Hepatic stellate cell (primary cell): Measurements from ENCODE around the gene FAM50B.
A peak's percentile ranks its signal among the peaks of the same experiment; 100 is the strongest.

ENCODE experiments used
- DNase-seq: peaks from one replicate; pipeline ENCODE4 v3.0.0; 2011; ENCODE audit warnings: low spot score

FAM50B gene

DNA sequence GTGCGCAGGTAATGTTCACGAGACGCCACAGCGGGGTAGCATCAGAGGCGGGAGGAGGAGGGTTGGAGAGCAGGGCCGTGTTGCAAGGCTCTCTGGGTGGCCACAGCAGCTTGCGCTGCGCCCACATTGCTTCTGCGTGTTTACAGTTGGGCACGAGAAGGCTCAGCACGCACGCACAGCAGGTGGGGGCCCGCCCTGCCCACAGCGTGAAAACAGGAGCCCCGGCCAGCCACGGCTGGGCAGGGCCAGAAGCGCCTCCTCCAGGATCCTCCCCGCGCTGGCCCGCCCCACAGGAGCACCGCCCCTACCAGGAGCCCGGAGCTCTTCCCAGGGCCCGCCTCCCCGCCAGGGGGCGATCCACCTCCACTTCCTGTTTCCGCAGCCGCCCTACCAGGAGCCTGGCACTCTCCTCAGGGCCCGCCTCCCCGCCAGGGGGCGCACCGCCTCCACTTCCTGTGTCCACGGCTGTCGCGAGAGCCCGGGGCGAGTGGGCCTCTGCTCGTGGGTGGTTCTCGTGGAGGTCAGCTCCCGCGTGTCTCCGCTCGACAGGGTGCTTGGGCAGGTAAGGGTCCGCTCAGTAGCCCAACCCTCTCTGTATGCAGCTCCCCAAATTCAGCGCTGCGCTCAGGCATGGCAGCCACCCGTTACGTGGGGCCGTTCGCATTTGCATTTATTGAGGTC is at the start of gene FAM50B:
FAM50B (plus strand) TSS at position 449 of the 681 bp plus-strand sequence. CDS start 439 bp downstream, outside the sequence.
- DNase-seq, result peak; percentile 85

- DNase-seq, result no peak
Measured at GRCh38 chr6:3799719-3800118, 49.5 kb upstream of the FAM50B start.

GRCh38 chr6:3800850-3801591 is 48.2 kb upstream of the FAM50B start:
- no peak for DNase-seq

GRCh38 chr6:3801960-3802359 is 47.2 kb upstream of the FAM50B start:
- DNase-seq, result no peak

GRCh38 chr6:3803627-3804468 is 45.3 kb upstream of the FAM50B start:
- peak; percentile 89 for DNase-seq

DNA sequence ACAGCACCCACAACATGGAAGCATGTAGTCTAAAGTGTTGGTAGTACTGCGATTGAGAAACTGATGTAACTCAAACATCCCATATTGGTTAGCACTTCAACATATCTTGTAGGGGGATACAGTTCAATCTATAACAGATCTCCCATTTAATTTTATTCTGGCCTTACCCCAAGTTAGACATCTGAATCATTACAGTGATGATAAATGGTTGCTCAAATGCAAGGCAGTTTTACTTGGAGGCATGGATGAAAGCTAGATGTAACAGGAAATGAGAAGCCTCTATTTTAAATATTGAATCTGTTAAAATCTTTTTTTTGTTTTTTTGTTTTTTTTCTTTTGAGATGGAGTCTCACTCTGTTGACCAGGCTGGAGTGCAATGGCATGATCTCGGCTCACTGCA is 44.2 kb upstream of the FAM50B start:
- no peak for DNase-seq

DNA sequence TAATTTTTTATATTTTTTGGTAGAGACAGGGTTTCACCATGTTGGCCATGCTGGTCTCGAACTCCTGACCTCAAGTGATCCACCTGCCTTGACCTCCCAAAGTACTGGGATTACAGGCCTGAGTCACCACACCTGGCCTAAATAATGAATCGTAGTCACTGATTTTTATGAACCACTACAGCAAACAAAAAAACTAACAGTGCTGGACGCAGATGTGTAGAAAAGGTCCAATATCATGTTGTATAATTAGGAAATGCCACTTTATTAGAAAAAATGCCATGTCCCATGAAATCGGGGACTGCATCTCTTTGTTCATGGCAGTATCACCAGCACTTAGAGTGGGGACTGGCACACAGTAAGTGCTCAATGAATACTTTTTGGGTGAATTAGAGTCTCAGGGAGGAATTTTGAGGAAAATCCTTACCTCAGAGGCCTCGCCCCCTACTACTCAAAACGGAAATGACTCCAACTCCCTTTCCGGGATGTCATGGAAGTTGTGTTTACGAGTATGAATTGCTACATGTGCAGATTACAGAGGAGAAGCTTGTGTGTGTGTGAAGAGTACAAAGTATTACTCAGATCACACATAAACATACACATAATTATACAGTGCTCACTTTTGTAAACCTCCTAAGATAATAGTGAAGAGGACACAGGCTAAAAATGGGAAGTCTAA is 43.6 kb upstream of the FAM50B start:
- no peak for DNase-seq

DNA sequence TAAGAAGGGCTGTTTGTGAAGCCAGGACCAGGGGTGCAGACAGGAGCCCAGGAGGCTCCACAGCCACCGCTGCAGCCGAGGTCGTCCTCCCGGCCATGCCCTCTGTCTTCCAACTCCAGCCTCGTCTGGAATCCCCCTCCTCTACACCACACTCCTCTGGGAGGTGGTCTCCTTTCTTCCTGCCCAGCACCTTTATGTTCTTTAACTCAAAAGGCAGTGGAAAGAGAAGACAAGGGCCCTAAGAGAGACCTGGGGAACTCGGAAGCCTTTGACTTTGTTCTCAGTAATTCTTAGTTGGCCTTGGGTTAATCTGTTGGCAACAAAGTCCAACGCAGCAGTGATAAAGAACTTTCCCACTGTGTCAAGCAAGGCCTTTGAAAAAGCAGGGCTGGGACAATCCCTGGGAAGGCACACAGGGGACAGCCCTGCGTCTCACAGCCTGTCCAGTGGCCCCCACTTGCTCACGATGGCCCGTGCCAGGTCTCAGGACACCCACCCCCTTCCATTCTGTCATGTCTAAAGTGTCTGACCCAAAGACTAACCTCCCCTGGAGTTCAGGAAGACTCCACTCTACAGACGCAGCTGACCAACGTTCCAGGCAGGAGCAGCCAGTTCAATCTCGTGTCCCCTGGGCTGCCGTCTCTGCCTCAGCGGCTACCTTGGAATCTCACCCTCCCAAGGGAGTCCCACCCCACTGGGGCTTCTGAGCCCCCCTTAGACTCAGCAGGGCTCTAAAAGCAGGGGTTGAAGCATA is 42.8 kb upstream of the FAM50B start:
- DNase-seq, result no peak

- no peak for DNase-seq
Measured at GRCh38 chr6:3808199-3808598, 41.0 kb upstream of the FAM50B start.

- peak; percentile 96 for DNase-seq
Measured at GRCh38 chr6:3808759-3809514, 40.2 kb upstream of the FAM50B start.

DNA sequence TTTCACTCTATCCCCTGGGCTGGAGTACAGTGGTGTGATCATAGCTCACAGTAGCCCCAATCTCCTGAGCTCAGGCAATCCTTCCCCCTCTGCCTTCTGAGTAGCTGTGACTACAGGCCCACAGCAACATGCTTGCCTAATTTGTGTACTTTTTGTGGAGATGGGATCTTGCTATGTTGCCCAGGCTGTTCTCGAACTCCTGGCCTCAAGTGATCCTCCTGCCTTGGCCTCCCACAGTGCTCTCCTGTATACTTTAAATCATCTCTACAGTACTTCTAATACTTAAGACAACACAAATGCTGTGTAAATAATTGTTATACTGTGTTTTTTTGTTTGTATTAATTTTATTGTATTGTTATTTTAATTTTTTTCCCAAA is 39.7 kb upstream of the FAM50B start:
- DNase-seq, result no peak

DNA sequence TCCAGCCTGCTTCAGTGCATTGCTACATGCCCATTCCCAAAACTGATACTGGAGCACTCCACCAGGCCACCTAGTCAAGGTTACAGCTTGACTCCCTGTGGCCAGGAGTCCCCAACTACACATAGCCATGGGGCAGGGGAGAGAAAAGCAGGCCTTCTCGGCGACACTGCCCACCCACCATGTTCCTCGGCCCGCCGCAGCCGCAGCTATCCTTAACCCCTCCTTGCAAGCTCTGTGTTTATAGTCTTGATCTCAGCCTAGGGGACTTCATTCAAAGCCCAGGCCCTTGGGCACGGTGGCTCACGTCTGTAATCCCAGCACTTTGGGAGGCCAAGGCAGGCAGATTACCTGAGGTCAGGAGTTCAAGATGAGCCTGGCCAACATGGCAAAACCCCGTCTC is 39.2 kb upstream of the FAM50B start:
- DNase-seq, result no peak

GRCh38 chr6:3811191-3811590 is 38.0 kb upstream of the FAM50B start:
- DNase-seq, result no peak

DNA sequence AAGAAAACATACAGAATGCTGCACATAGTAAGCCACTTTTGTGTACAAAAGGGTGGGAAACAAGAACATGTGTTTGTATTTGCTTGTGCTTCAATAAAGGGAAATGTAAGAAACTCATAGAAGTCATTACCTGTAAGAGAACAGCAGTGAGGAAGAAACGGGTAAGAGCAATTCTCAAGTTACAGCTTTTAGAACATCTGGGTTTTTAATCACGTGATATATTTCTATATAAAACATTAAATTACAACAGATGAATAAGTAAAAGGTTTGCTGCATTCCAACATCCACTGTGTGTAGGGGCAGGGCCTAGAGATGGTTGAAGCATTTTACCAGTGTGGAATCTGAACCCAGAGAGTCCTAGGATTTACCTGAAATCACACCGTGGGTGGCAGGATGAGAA is 36.6 kb upstream of the FAM50B start:
- DNase-seq, result no peak

GRCh38 chr6:3813150-3813780 is 35.9 kb upstream of the FAM50B start:
- peak; percentile 84 for DNase-seq

- DNase-seq, result no peak
Measured at GRCh38 chr6:3813918-3814317, 35.3 kb upstream of the FAM50B start.

- DNase-seq, result no peak
Measured at GRCh38 chr6:3814539-3814938, 34.6 kb upstream of the FAM50B start.

- no peak for DNase-seq
Measured at GRCh38 chr6:3816251-3816650, 32.9 kb upstream of the FAM50B start.

- no peak for DNase-seq
Measured at GRCh38 chr6:3819161-3820110, 29.7 kb upstream of the FAM50B start.
